Activated T-helper 17 cell treated with anti-CD3 and anti-CD28 coated beads, Interleukin-2, amount 50 U/mL, for 72 hours (primary cell): ENCODE measurements around the gene PAK6. TPM values are rescaled to one million over a fixed set of nuclear protein-coding genes. Genes with fewer than 3 reads are reported as not detected.
A peak's percentile ranks its signal among the peaks of the same experiment; 100 is the strongest.

Experiments
- ATAC-seq: fragments of 150-1000 bp; cut with Tn5 transposase; replicated peaks from 2 replicates; pipeline ENCODE4 v1.10.0; 2021; ENCODE audit warnings: mild to moderate bottlenecking, moderate library complexity
- H3K27ac Mint-ChIP-seq: one replicate; pipeline ENCODE4 v1.8.0; 2022; ENCODE audit warnings: mixed read lengths
- H3K27me3 Mint-ChIP-seq: one replicate; pipeline ENCODE4 v1.8.0; 2022; ENCODE audit warnings: mixed read lengths
- H3K36me3 Mint-ChIP-seq: one replicate; pipeline ENCODE4 v1.8.0; 2022; ENCODE audit warnings: low read depth, mild to moderate bottlenecking, mixed read lengths
- H3K4me1 Mint-ChIP-seq: one replicate; pipeline ENCODE4 v1.8.0; 2022; ENCODE audit warnings: mixed read lengths
- H3K4me3 Mint-ChIP-seq: one replicate; pipeline ENCODE4 v1.8.0; 2022; ENCODE audit warnings: mild to moderate bottlenecking, mixed read lengths
- H3K9me3 Mint-ChIP-seq: one replicate; pipeline ENCODE4 v1.8.0; 2022; ENCODE audit warnings: mixed read lengths
- total RNA-seq, 2 donors: library from RNA; stranded (reverse); gene quantifications; one replicate each; pipeline ENCODE4 v1.2.3, GENCODE V29; 2022

PAK6 gene
- total RNA-seq, 2 donors from 2014 or later: 0.42 to 1.4 TPM

DNA sequence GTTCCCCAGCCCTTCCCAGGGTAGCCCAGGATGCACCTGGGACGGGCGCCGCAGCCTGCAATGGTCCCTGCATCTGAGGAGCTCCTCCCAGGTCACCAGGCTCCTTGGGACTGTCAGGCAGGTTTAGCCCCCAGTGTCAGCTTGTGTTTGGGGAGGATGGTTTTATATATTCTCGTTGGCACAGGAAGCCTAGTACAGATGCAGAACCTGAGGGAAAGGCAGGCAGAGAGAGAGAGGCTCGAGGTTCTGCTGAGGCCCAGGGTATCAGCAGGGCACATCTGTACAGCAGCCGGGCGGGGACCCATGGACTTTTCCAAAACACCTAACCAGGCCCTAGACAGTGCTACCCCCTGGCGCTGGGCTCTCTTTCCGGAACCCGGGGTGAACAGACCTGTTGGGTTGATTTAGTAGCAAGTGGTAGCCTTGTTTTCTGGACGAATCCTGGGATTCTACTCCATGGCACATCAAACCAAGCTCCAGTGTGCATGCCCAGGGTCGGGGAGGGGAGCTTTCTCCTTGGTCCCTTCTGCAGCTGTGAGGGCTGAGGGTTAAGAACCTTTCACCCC, 8.6 kb downstream of the PAK6 start:
- Mint-ChIP-seq H3K27me3 (peaks cover 8% of the 10 kb centered on the region), H3K4me3 (no peak overlapping the region), H3K36me3 (no peaks in the 10 kb centered on the region), H3K27ac (no peak overlapping the region), H3K9me3 (no peaks in the 10 kb centered on the region), H3K4me1 (no peaks in the 10 kb centered on the region)
- no peak for ATAC-seq

- Mint-ChIP-seq H3K27me3 (peaks cover 11% of the 10 kb centered on the region), H3K4me1 (no peaks in the 10 kb centered on the region), H3K36me3 (no peaks in the 10 kb centered on the region), H3K4me3 (no peak overlapping the region), H3K27ac (no peak overlapping the region), H3K9me3 (no peaks in the 10 kb centered on the region)
- no peak for ATAC-seq
Observed at GRCh38 chr15:40248006-40248783, 9.3 kb downstream of the PAK6 start.

- Mint-ChIP-seq H3K36me3 (no peaks in the 10 kb centered on the region), H3K27me3 (peaks cover 21% of the 10 kb centered on the region), H3K9me3 (no peaks in the 10 kb centered on the region), H3K4me3 (no peak overlapping the region), H3K27ac (no peak overlapping the region), H3K4me1 (peaks cover 4% of the 10 kb centered on the region)
- ATAC-seq: no peak
Observed at GRCh38 chr15:40249477-40250303, 10.8 kb downstream of the PAK6 start.

DNA sequence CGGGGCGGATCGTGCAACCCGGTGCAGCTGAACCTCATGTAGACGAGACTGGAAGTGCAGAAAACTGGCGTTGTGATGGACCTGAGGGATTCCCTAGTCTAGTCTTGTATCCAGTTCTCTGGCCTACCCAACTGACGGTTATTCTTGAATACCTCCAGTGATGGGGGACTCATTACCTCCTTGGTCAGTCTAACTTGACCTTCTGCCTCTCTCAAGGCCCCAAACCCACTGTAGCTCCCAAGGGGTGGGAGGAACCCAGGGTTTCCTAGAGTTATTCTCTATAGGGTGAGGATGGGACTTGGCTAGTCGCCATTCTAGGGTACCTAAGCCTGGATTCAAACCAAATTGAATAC, 11.4 kb downstream of the PAK6 start:
- Mint-ChIP-seq H3K9me3 (no peaks in the 10 kb centered on the region), H3K36me3 (no peaks in the 10 kb centered on the region), H3K4me3 (no peak overlapping the region), H3K27ac (no peak overlapping the region), H3K27me3 (peaks cover 25% of the 10 kb centered on the region), H3K4me1 (peaks cover 4% of the 10 kb centered on the region)
- no peak for ATAC-seq

DNA sequence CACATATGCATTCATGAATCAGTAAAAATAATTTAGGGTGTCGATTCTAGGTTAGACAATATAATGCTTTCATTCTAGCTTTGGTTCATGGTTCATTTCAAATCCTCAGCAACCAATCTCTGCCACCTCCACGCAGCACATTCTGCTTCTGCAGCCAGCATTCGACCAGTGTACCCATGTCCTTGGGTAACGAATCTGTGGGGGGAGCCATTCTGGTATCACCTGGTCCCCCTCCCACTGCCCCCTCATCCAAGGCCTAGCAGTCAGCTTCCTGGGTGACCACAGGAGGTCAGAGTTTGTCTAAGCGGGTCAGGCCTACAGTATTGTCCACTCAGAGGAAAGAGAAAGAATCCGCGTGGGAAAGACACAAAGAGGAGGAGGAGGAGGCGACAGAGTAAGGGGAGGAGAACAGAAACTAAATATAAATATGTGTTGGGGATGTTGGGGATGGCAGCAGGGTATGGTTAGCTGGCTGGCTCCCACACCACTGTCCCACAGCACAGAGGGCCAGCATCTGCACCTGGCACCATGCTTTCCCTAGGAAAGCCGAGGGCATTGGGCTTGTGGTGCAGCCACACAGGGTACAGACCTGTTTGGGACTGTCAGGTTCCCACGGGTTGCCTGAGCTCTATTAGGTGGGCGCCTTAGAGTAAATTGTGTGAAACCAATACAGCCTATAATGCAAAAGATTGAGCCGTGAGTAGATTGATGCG, 12.1 kb downstream of the PAK6 start:
- Mint-ChIP-seq H3K9me3 (no peaks in the 10 kb centered on the region), H3K36me3 (no peaks in the 10 kb centered on the region), H3K4me3 (peak overlapping the region; percentile 42), H3K27ac (no peak overlapping the region), H3K4me1 (peaks cover 4% of the 10 kb centered on the region), H3K27me3 (peaks cover 25% of the 10 kb centered on the region)
- ATAC-seq: no peak

- H3K27ac Mint-ChIP-seq: no peak overlapping the region
- H3K4me1 Mint-ChIP-seq: peaks cover 4% of the 10 kb centered on the region
- H3K4me3 Mint-ChIP-seq: peak overlapping the region; percentile 42
- no peaks in the 10 kb centered on the region for H3K36me3 Mint-ChIP-seq
- H3K27me3 Mint-ChIP-seq: peaks cover 25% of the 10 kb centered on the region
- ATAC-seq: no peak
- H3K9me3 Mint-ChIP-seq: no peaks in the 10 kb centered on the region
Observed at GRCh38 chr15:40251486-40252140, 12.8 kb downstream of the PAK6 start.

- no peak overlapping the region for H3K27ac Mint-ChIP-seq
Observed at GRCh38 chr15:40252141-40252437, 13.2 kb downstream of the PAK6 start.

GRCh38 chr15:40252438-40253166, 13.7 kb downstream of the PAK6 start:
- peaks cover 25% of the 10 kb centered on the region for H3K27me3 Mint-ChIP-seq
- ATAC-seq: peak; percentile 46
- no peak overlapping the region for H3K27ac Mint-ChIP-seq
- peaks cover 4% of the 10 kb centered on the region for H3K4me1 Mint-ChIP-seq
- H3K9me3 Mint-ChIP-seq: no peaks in the 10 kb centered on the region
- H3K4me3 Mint-ChIP-seq: peak overlapping the region; percentile 72
- H3K36me3 Mint-ChIP-seq: no peaks in the 10 kb centered on the region

More at GRCh38 chr15:40252141-40252437, 13.2 kb downstream of the PAK6 start:
- no peak overlapping the region for H3K4me3 Mint-ChIP-seq
- no peaks in the 10 kb centered on the region for H3K9me3 Mint-ChIP-seq
- no peaks in the 10 kb centered on the region for H3K36me3 Mint-ChIP-seq
- peaks cover 25% of the 10 kb centered on the region for H3K27me3 Mint-ChIP-seq
- no peak for ATAC-seq
- H3K4me1 Mint-ChIP-seq: peaks cover 4% of the 10 kb centered on the region

GRCh38 chr15:40253167-40253790, 14.4 kb downstream of the PAK6 start:
- H3K36me3 Mint-ChIP-seq: no peaks in the 10 kb centered on the region
- H3K27me3 Mint-ChIP-seq: peaks cover 25% of the 10 kb centered on the region
- no peak overlapping the region for H3K27ac Mint-ChIP-seq
- H3K4me3 Mint-ChIP-seq: peak overlapping the region; percentile 72
- H3K9me3 Mint-ChIP-seq: no peaks in the 10 kb centered on the region
- peak; percentile 27 for ATAC-seq
- H3K4me1 Mint-ChIP-seq: peaks cover 4% of the 10 kb centered on the region

DNA sequence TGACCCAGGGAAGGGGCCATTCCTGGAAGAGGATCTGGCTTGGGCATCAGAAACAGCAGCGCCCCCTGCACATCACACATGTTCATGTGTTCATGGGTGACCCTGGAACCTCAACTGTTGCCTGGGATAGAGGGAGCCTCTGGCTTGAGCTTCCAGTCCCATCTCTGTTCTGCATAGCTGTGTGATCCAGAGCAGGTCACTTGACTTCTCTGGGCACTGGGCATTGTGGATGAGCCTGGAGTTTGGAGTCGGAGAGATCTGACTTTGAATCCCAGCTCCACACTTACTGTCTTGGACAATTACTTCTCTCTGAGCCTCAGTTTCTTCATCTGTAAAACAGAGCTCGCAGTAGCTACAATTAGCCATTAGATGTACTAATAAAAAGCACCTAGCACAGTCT, 15.6 kb downstream of the PAK6 start:
- ATAC-seq: no peak
- Mint-ChIP-seq H3K36me3 (no peaks in the 10 kb centered on the region), H3K27me3 (peaks cover 25% of the 10 kb centered on the region), H3K4me3 (no peak overlapping the region), H3K9me3 (no peaks in the 10 kb centered on the region), H3K27ac (no peak overlapping the region), H3K4me1 (peaks cover 4% of the 10 kb centered on the region)

GRCh38 chr15:40255033-40255432, 16.2 kb downstream of the PAK6 start:
- H3K9me3 Mint-ChIP-seq: no peaks in the 10 kb centered on the region
- no peaks in the 10 kb centered on the region for H3K36me3 Mint-ChIP-seq
- peaks cover 4% of the 10 kb centered on the region for H3K4me1 Mint-ChIP-seq
- no peak overlapping the region for H3K27ac Mint-ChIP-seq
- ATAC-seq: no peak
- no peak overlapping the region for H3K4me3 Mint-ChIP-seq
- peaks cover 25% of the 10 kb centered on the region for H3K27me3 Mint-ChIP-seq

- no peaks in the 10 kb centered on the region for H3K9me3 Mint-ChIP-seq
- H3K4me1 Mint-ChIP-seq: peaks cover 4% of the 10 kb centered on the region
- peak; percentile 58 for ATAC-seq
- peaks cover 20% of the 10 kb centered on the region for H3K27me3 Mint-ChIP-seq
- H3K36me3 Mint-ChIP-seq: no peaks in the 10 kb centered on the region
- H3K27ac Mint-ChIP-seq: no peak overlapping the region
- H3K4me3 Mint-ChIP-seq: no peak overlapping the region
Observed at GRCh38 chr15:40256638-40257235, 17.9 kb downstream of the PAK6 start.
